ENCODE data around the gene MAMDC2. TPM values are rescaled to one million over a fixed set of nuclear protein-coding genes. Genes with fewer than 3 reads are reported as not detected.

MAMDC2 gene
- total RNA-seq, 1 donor from 2014 or later: 4.0 TPM

- Mint-ChIP-seq H3K4me1 (ENCODE audit: unreplicated experiment) (peaks cover 13% of the 10 kb centered on the region), H3K36me3 (no peaks in the 10 kb centered on the region)
- DNase-seq (ENCODE audit: extremely low spot score, unreplicated experiment): no peak
These were observed 22.6 kb upstream of the MAMDC2 start for GRCh38 chr9:70020991-70021571.

GRCh38 chr9:70028287-70028686 is 15.4 kb upstream of the MAMDC2 start:
- no peak for TF ChIP-seq CTCF (conservative IDR thresholded peaks at IDR 0.05)
- Mint-ChIP-seq H3K4me3 (no peak overlapping the region), H3K27me3 (peaks cover 4% of the 10 kb centered on the region), H3K36me3 (no peaks in the 10 kb centered on the region), H3K27ac (no peak overlapping the region), H3K4me1 (ENCODE audit: unreplicated experiment) (no peaks in the 10 kb centered on the region), H3K9me3 (no peaks in the 10 kb centered on the region)
- no peak for DNase-seq (ENCODE audit: extremely low spot score, unreplicated experiment)

More at GRCh38 chr9:70020991-70021571, 22.6 kb upstream of the MAMDC2 start:
- Mint-ChIP-seq H3K9me3 (no peaks in the 10 kb centered on the region), H3K27me3 (no peaks in the 10 kb centered on the region), H3K4me3 (no peak overlapping the region), H3K27ac (peak overlapping the region; percentile 82)
- no peak for TF ChIP-seq CTCF (conservative IDR thresholded peaks at IDR 0.05)

GRCh38 chr9:70030156-70030555 is 13.5 kb upstream of the MAMDC2 start:
- DNase-seq (ENCODE audit: extremely low spot score, unreplicated experiment): no peak
- Mint-ChIP-seq H3K36me3 (no peaks in the 10 kb centered on the region), H3K4me1 (ENCODE audit: unreplicated experiment) (no peaks in the 10 kb centered on the region), H3K9me3 (no peaks in the 10 kb centered on the region), H3K4me3 (no peak overlapping the region), H3K27ac (no peak overlapping the region), H3K27me3 (peaks cover 4% of the 10 kb centered on the region)
- no peak for TF ChIP-seq CTCF (conservative IDR thresholded peaks at IDR 0.05)

GRCh38 chr9:70031141-70031545 is 12.5 kb upstream of the MAMDC2 start:
- Mint-ChIP-seq H3K27ac (no peak overlapping the region), H3K4me3 (no peak overlapping the region), H3K36me3 (no peaks in the 10 kb centered on the region), H3K27me3 (peaks cover 4% of the 10 kb centered on the region), H3K9me3 (no peaks in the 10 kb centered on the region), H3K4me1 (ENCODE audit: unreplicated experiment) (no peaks in the 10 kb centered on the region)
- TF ChIP-seq CTCF (conservative IDR thresholded peaks at IDR 0.05): no peak
- DNase-seq (ENCODE audit: extremely low spot score, unreplicated experiment): no peak

GRCh38 chr9:70034271-70034711 is 9.4 kb upstream of the MAMDC2 start:
- peaks cover 6% of the 10 kb centered on the region for H3K36me3 Mint-ChIP-seq
- peaks cover 12% of the 10 kb centered on the region for H3K27me3 Mint-ChIP-seq
- no peak overlapping the region for H3K27ac Mint-ChIP-seq
- DNase-seq (ENCODE audit: extremely low spot score, unreplicated experiment): no peak
- TF ChIP-seq CTCF (conservative IDR thresholded peaks at IDR 0.05): no peak
- H3K4me1 Mint-ChIP-seq (ENCODE audit: unreplicated experiment): no peaks in the 10 kb centered on the region
- H3K4me3 Mint-ChIP-seq: no peak overlapping the region
- no peaks in the 10 kb centered on the region for H3K9me3 Mint-ChIP-seq
